ENCODE measurements around the gene DYNLT2. TPM values are rescaled to one million over a fixed set of nuclear protein-coding genes. Genes with fewer than 3 reads are reported as not detected.

The DYNLT2 gene
- total RNA-seq, 1 experiment from 2014 or later, result 1.8 TPM

DNA sequence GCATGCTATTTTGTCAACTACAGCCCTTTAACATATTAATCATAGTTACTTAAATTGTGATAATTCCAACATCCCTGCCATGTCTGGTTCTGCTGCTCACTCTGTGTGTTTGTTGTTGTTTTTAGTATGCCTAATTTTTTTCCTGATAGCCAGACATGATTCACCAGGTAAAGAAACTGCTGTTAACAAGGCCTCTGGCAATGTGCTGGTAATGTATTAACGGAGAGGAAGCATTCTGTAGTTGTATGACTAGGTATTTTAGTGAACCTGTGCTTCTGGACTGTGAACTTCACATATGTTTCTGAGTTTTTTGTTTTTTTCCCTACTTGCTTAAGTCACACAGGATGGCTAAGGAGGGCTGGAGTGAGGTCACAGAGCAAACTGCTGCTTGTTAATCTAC lies 4.8 kb downstream of the DYNLT2 start:
- DNase-seq, result no peak
- no peak overlapping the region for H3K4me2 ChIP-seq (ENCODE audit: insufficient read depth, insufficient read length, low read length)
- no peak overlapping the region for H3K4me3 Mint-ChIP-seq
- WGBS (ENCODE audit: extremely low coverage, insufficient read length, low lambda C conversion rate), result no CpG with 5 or more reads among the region's 1 CpG
- peaks cover 7 to 11% of the 10 kb centered on the region in 2 experiments for H3K4me1 Mint-ChIP-seq
- H3K9ac ChIP-seq (ENCODE audit: extremely low read depth, insufficient read length, low read length), result no peak overlapping the region
- no peak overlapping the region for H2BK120ac ChIP-seq (ENCODE audit: low read depth, low read length, poor library complexity, severe bottlenecking)
- no peak overlapping the region for H3K14ac ChIP-seq (ENCODE audit: insufficient read depth, low read length)
- no peak overlapping the region for H2BK12ac ChIP-seq (ENCODE audit: insufficient read length, low read depth, low read length)
- H2AFZ ChIP-seq (ENCODE audit: low read length), result no peak overlapping the region
- H3K9me3 Mint-ChIP-seq, result peaks cover 0 to 4% of the 10 kb centered on the region in 2 experiments; a peak in 1 of 5 replicates
- no peaks in the 10 kb centered on the region for H4K20me1 ChIP-seq (ENCODE audit: control insufficient read depth, insufficient read depth, insufficient read length)
- no peaks in the 10 kb centered on the region for H3K9me3 ChIP-seq (ENCODE audit: control insufficient read depth, low read depth, low read length)
- TF ChIP-seq, protein P1, sequence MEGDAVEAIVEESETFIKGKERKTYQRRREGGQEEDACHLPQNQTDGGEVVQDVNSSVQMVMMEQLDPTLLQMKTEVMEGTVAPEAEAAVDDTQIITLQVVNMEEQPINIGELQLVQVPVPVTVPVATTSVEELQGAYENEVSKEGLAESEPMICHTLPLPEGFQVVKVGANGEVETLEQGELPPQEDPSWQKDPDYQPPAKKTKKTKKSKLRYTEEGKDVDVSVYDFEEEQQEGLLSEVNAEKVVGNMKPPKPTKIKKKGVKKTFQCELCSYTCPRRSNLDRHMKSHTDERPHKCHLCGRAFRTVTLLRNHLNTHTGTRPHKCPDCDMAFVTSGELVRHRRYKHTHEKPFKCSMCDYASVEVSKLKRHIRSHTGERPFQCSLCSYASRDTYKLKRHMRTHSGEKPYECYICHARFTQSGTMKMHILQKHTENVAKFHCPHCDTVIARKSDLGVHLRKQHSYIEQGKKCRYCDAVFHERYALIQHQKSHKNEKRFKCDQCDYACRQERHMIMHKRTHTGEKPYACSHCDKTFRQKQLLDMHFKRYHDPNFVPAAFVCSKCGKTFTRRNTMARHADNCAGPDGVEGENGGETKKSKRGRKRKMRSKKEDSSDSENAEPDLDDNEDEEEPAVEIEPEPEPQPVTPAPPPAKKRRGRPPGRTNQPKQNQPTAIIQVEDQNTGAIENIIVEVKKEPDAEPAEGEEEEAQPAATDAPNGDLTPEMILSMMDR (conservative IDR thresholded peaks at IDR 0.05), result no peak
- H2AK5ac ChIP-seq (ENCODE audit: insufficient read length, low read length), result no peak overlapping the region
- H3K27me3 ChIP-seq (ENCODE audit: insufficient read depth, low read length), result no peaks in the 10 kb centered on the region
- peaks cover 3% of the 10 kb centered on the region; the same call in 1 of the 2 replicates for H3K27me3 Mint-ChIP-seq (ENCODE audit: low read depth)
- H4K91ac ChIP-seq (ENCODE audit: insufficient read length, low read depth, low read length), result no peak overlapping the region
- H3K56ac ChIP-seq (ENCODE audit: insufficient read length, low read depth, low read length), result no peak overlapping the region
- H3T11ph ChIP-seq (ENCODE audit: low read length), result no peak overlapping the region
- H2BK15ac ChIP-seq (ENCODE audit: low read depth, low read length), result no peak overlapping the region
- no peaks in the 10 kb centered on the region for H3K79me2 ChIP-seq (ENCODE audit: insufficient read depth, low read length)
- H2BK5ac ChIP-seq (ENCODE audit: insufficient read length, low read length), result no peak overlapping the region
- H4K5ac ChIP-seq (ENCODE audit: insufficient read length, low read depth, low read length), result no peak overlapping the region
- no peak overlapping the region for H3K27ac Mint-ChIP-seq
- peaks cover 0 to 2% (median 0%) of the 10 kb centered on the region in 3 experiments; a peak in 3 of 7 replicates for H3K36me3 Mint-ChIP-seq (ENCODE audit: insufficient read depth in 1 of 3, low read depth in 3 of 3)
- no peaks in the 10 kb centered on the region for H3K4me1 ChIP-seq (ENCODE audit: insufficient read depth, low read length)
- H3K4ac ChIP-seq (ENCODE audit: low read depth, low read length), result no peak overlapping the region
- no peak overlapping the region for H2BK20ac ChIP-seq (ENCODE audit: low read depth, low read length, poor library complexity, severe bottlenecking)
- H3K27ac ChIP-seq (ENCODE audit: insufficient read length, low read depth, low read length), result no peak overlapping the region
- peaks cover 3% of the 10 kb centered on the region for H3K23me2 ChIP-seq (ENCODE audit: insufficient read length, low read depth, low read length, poor library complexity, severe bottlenecking)
- no peak overlapping the region for H3K23ac ChIP-seq (ENCODE audit: insufficient read length, low read depth, low read length)
- H3K18ac ChIP-seq (ENCODE audit: insufficient read length, low read depth, low read length), result no peak overlapping the region
- no peak overlapping the region for H4K8ac ChIP-seq (replicated peaks; ENCODE audit: insufficient read length, low read depth, low read length)
- H3K79me1 ChIP-seq (ENCODE audit: insufficient read depth, low read depth, low read length, poor library complexity, severe bottlenecking), result no peaks in the 10 kb centered on the region
